ENCODE results near the gene RNF225. TPM values are rescaled to one million over a fixed set of nuclear protein-coding genes. Genes with fewer than 3 reads are reported as not detected.

RNF225 gene
- total and polyA plus RNA-seq, 2 of the 13 experiments (the other 11 are each of a cell fraction or from before 2014, with no cell fraction given) = not detected

- TF ChIP-seq PAXIP1 (CRISPR knock-in tag; conservative IDR thresholded peaks at IDR 0.05) = 0 out of 2 replicates have a peak, but pooled peaks have one; percentile 49
- TF ChIP-seq DMAP1 (CRISPR knock-in tag; IDR thresholded peaks at IDR 0.05) = peak; percentile 92
- TF ChIP-seq FOXK1 (CRISPR knock-in tag; IDR thresholded peaks at IDR 0.05; ENCODE audit: borderline replicate concordance, low read depth) = peak; percentile 41
- TF ChIP-seq E2F5 (CRISPR knock-in tag; conservative IDR thresholded peaks at IDR 0.05) = 0 out of 2 replicates have a peak, but pooled peaks have one; percentile 32
- TF ChIP-seq ZNF513 (CRISPR knock-in tag; conservative IDR thresholded peaks at IDR 0.05) = no peak
- peak; percentile 79; the same call in 1 of the 2 replicates for TF ChIP-seq ZNF850 (CRISPR knock-in tag; conservative IDR thresholded peaks at IDR 0.05)
- TF ChIP-seq SKI (IDR thresholded peaks at IDR 0.05; ENCODE audit: partially characterized antibody) = peak; percentile 92
- TF ChIP-seq ZNF318 (CRISPR knock-in tag; IDR thresholded peaks at IDR 0.05) = no peak
These were observed 33.0 kb upstream of the RNF225 start, which contains the start of gene ZNF497 (continued) for GRCh38 chr19:58362272-58362994.
